Measurements from ENCODE around the gene SLC22A16. TPM values are rescaled to one million over a fixed set of nuclear protein-coding genes. Genes with fewer than 3 reads are reported as not detected.

Gene SLC22A16
- total RNA-seq, 1 experiment from 2014 or later = not detected

Other genes with a start within 250 kb of the SLC22A16 start
- gene METTL24, start 118.3 kb downstream of the SLC22A16 start, total RNA-seq (2021) = 0.21 to 0.44 TPM (median 0.31 TPM) in 3 replicates
- gene DDO, start 61.0 kb downstream of the SLC22A16 start, total RNA-seq (2021) = not detected in 3 replicates